Islet of Langerhans (tissue), 1 donor: Measurements from ENCODE around the gene WNT10A.

ENCODE experiments used
- FAIRE-seq: peaks from one replicate; lab custom pipeline; 2011; peaks lifted over from hg19 to GRCh38; lab: Jason Lieb, UNC

The WNT10A gene

GRCh38 chr2:218878486-218878885, 2.2 kb upstream of the WNT10A start:
- no peak for FAIRE-seq

GRCh38 chr2:218878926-218879761, 1.5 kb upstream of the WNT10A start:
- FAIRE-seq = no peak

- no peak for FAIRE-seq
These were observed 913 bp upstream of the WNT10A start for GRCh38 chr2:218879776-218880101.

GRCh38 chr2:218880859-218881594, 375 bp downstream of the WNT10A start:
- no peak for FAIRE-seq

GRCh38 chr2:218881744-218882460, 1.2 kb downstream of the WNT10A start:
- no peak for FAIRE-seq

- FAIRE-seq = no peak
These were observed 1.8 kb downstream of the WNT10A start for GRCh38 chr2:218882461-218882816.

- no peak for FAIRE-seq
These were observed 2.3 kb downstream of the WNT10A start for GRCh38 chr2:218882866-218883366.

- no peak for FAIRE-seq
These were observed 3.1 kb downstream of the WNT10A start for GRCh38 chr2:218883491-218884490.

GRCh38 chr2:218884519-218884918, 3.9 kb downstream of the WNT10A start:
- no peak for FAIRE-seq

GRCh38 chr2:218885981-218886947, 5.6 kb downstream of the WNT10A start:
- FAIRE-seq = no peak

GRCh38 chr2:218887079-218887478, 6.4 kb downstream of the WNT10A start:
- no peak for FAIRE-seq

GRCh38 chr2:218888341-218888740, 7.7 kb downstream of the WNT10A start:
- no peak for FAIRE-seq

GRCh38 chr2:218889937-218890336, 9.3 kb downstream of the WNT10A start:
- no peak for FAIRE-seq

GRCh38 chr2:218890369-218890768, 9.7 kb downstream of the WNT10A start:
- FAIRE-seq = no peak

GRCh38 chr2:218891275-218892135, 10.9 kb downstream of the WNT10A start:
- FAIRE-seq = no peak

GRCh38 chr2:218892693-218893348, 12.2 kb downstream of the WNT10A start:
- no peak for FAIRE-seq

GRCh38 chr2:218893349-218894150, 12.9 kb downstream of the WNT10A start:
- FAIRE-seq = no peak
